Activated naive CD4-positive, alpha-beta T cell treated with anti-CD3 and anti-CD28 coated beads, Interleukin-2, amount 10 ng/mL, durations not matched to agents 7 days and 5 days (primary cell): ENCODE results near the gene B4GAT1.

ENCODE experiments used
- CTCF ChIA-PET: fragments of 350-600 bp; sonication (Branson Sonifier 250); formaldehyde crosslinking; loops from one replicate; lab custom pipeline; 2021; ENCODE audit warnings: antibody characterized with exemption; lab: Charles Lee
- DNase-seq: peaks from one replicate; pipeline ENCODE4 v3.0.0-alpha.2; 2020
- H3K27ac Mint-ChIP-seq: one replicate; pipeline ENCODE4 v1.8.0; 2021; ENCODE audit warnings: mild to moderate bottlenecking, moderate library complexity, mixed read lengths
- H3K27me3 Mint-ChIP-seq: one replicate; pipeline ENCODE4 v1.8.0; 2021; ENCODE audit warnings: mild to moderate bottlenecking, mixed read lengths
- H3K36me3 Mint-ChIP-seq: one replicate; pipeline ENCODE4 v1.8.0; 2021; ENCODE audit warnings: mixed read lengths
- H3K4me1 Mint-ChIP-seq: one replicate; pipeline ENCODE4 v1.8.0; 2021; ENCODE audit warnings: mixed read lengths
- H3K4me3 Mint-ChIP-seq: one replicate; pipeline ENCODE4 v1.8.0; 2021; ENCODE audit warnings: mild to moderate bottlenecking, moderate library complexity, mixed read lengths
- H3K9me3 Mint-ChIP-seq: one replicate; pipeline ENCODE4 v1.8.0; 2021; ENCODE audit warnings: mixed read lengths

Gene B4GAT1

GRCh38 chr11:66317723-66318599, 29.5 kb downstream of the B4GAT1 start:
- peak; percentile 85 for DNase-seq
- H3K27ac Mint-ChIP-seq = peak overlapping the region; percentile 98
- peak overlapping the region; percentile 68 for H3K4me3 Mint-ChIP-seq
- peaks cover 77% of the 10 kb centered on the region for H3K4me1 Mint-ChIP-seq
- H3K27me3 Mint-ChIP-seq = peaks cover 9% of the 10 kb centered on the region
- CTCF ChIA-PET = interaction anchor here (0.6 kb wide), 1 partner anchor 103 kb away, joined by 3 read pairs; no protein-coding TSS in a partner anchor
- H3K9me3 Mint-ChIP-seq = peaks cover 10% of the 10 kb centered on the region
- H3K36me3 Mint-ChIP-seq = peaks cover 22% of the 10 kb centered on the region

DNA sequence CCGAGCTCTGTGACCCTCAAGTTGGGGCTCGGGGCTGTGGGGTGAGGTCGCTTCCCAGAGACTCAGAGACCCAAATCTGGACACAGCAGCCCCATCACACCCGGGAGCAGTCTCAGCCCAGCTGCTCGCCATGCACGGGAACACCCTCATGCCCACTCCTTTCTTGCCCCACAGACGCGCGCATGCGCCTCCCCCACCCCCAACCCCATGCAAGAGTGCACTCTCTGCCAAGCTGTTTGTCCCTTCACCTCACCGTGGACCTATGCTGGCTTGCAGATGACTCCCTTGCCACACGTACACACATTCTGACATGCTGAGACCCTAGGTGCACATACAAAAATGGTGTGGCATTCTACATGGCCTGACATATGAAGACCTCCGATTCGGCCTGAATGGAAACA, 30.1 kb downstream of the B4GAT1 start:
- Mint-ChIP-seq H3K36me3 (peaks cover 22% of the 10 kb centered on the region), H3K27me3 (peaks cover 9% of the 10 kb centered on the region), H3K4me3 (peak overlapping the region; percentile 68), H3K9me3 (peaks cover 10% of the 10 kb centered on the region), H3K4me1 (peaks cover 75% of the 10 kb centered on the region), H3K27ac (peak overlapping the region; percentile 98)
- DNase-seq = peak; percentile 61
- CTCF ChIA-PET = interaction anchor here (0.9 kb wide), 1 partner anchor 27 kb away, joined by 3 read pairs; the partner anchor contains the start of gene BRMS1

DNA sequence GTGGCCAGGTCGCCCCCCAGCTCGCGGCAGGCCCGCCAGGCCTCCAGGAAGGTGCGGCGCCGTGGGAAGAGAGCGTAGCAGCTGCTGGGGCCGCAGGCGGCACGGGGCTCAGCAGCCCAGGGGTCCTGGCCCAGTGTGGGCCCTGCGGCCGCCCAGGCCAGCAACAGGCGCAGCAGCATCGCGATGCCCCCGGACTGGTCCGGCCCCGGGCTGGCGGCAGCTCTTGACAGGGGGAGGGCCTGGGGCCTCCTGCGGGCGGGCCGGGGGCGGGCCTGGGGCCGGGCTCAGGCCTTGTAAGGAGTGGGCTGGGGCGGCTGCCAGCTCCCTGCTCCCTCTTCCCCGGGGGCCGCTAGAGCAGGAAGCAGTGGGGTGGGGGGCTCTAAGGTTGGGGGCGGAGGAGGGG, 30.6 kb downstream of the B4GAT1 start, which contains the start of gene CD248:
TSS of gene CD248 (minus strand) at position 196 of the 403 bp plus-strand sequence. CDS start at position 179, 17 bp downstream.
- Mint-ChIP-seq H3K27ac (peak within 1 kb of the TSS; percentile 98), H3K9me3 (peaks cover 10% of the 10 kb centered on the region), H3K27me3 (peaks cover 9% of the 10 kb centered on the region), H3K36me3 (peaks cover 22% of the 10 kb centered on the region), H3K4me3 (peak within 1 kb of the TSS; percentile 68), H3K4me1 (peaks cover 74% of the 10 kb centered on the region)
- peak; percentile 46 for DNase-seq
- CTCF ChIA-PET = interaction anchor here (0.9 kb wide), 1 partner anchor 28 kb away, joined by 3 read pairs; the partner anchor contains the start of gene BRMS1

DNA sequence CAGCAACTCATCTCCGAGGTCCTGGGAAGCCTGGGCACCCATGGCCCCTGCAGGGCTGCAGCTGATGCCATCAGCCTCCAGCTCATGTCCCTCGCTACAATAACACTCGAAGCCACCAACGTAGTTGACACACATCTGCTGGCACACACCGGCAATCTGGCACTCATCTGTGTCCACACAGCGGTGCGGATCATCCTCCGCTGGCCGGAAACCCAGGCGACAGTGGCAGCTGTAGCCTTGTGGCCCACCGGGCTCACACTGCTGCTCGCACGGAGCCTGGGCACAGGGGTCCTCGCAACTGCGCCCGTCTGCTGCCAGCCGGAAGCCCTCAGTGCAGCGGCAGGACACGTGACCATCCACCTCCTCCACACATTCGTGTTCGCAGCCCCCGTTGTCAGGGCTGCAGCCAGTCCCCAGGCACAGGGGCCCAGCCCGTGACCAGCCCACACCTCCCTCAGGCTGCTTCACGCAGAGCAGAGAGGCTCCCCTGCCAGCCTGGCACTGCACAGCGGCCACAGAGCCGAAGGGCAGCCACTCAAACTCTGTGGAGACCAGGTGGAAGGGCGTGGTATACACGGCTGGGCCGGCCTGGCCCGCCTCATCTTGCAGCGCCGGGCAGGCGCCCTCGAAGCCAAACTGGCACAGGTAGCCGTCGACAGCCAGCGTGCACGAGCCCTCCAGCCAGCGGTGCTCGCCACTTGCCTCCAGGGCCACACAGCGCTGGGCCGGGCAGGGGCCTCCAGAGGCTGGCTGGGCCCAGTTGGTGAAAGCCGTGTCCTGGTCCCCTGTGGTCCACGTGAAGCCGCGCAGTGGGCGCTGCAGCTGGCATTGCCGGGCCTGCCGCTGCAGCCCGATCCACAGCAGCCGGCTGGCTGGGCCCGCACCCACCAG, 31.3 kb downstream of the B4GAT1 start:
- CTCF ChIA-PET = interaction anchor here (0.8 to 0.9 kb wide), 2 partner anchors 8 to 28 kb away, joined by 3 read pairs; partner anchors contain the start of gene BRMS1
- H3K36me3 Mint-ChIP-seq = peaks cover 22% of the 10 kb centered on the region
- peak overlapping the region; percentile 26 for H3K4me3 Mint-ChIP-seq
- peaks cover 10% of the 10 kb centered on the region for H3K9me3 Mint-ChIP-seq
- peaks cover 9% of the 10 kb centered on the region for H3K27me3 Mint-ChIP-seq
- no peak for DNase-seq
- H3K27ac Mint-ChIP-seq = peak overlapping the region; percentile 64
- peaks cover 75% of the 10 kb centered on the region for H3K4me1 Mint-ChIP-seq

DNA sequence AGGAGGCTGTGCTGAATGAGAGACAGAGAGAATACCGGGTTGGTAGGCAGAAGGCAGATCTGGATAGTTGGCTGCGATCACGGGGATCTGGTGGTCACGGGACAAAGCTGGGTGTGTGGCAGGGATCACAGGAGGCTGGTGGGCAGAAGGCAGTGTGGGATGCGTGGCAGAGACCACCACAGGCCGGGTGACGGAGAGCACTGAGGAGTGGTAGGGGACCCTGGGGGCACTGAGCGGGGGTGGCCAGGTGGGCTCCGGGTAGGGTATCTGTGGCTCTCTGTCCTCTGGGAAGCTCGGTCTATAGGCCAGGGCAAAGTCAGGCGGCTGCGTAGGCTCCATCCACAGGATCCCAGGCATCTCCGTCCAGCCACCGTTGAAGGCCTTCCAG, 31.9 kb downstream of the B4GAT1 start:
- CTCF ChIA-PET = interaction anchor here (0.8 kb wide), 1 partner anchor 9 kb away, joined by 3 read pairs; no protein-coding TSS in a partner anchor
- H3K4me1 Mint-ChIP-seq = peaks cover 73% of the 10 kb centered on the region
- peak overlapping the region; percentile 74 for H3K27ac Mint-ChIP-seq
- H3K36me3 Mint-ChIP-seq = peaks cover 21% of the 10 kb centered on the region
- H3K27me3 Mint-ChIP-seq = peaks cover 9% of the 10 kb centered on the region
- H3K9me3 Mint-ChIP-seq = peaks cover 10% of the 10 kb centered on the region
- H3K4me3 Mint-ChIP-seq = peak overlapping the region; percentile 45
- no peak for DNase-seq

GRCh38 chr11:66314561-66315497, 32.6 kb downstream of the B4GAT1 start:
- Mint-ChIP-seq H3K4me1 (peaks cover 67% of the 10 kb centered on the region), H3K36me3 (peaks cover 15% of the 10 kb centered on the region), H3K27me3 (peaks cover 12% of the 10 kb centered on the region), H3K9me3 (peaks cover 4% of the 10 kb centered on the region), H3K4me3 (peak overlapping the region; percentile 85), H3K27ac (peak overlapping the region; percentile 100)
- DNase-seq = no peak
- CTCF ChIA-PET = interaction anchor here (0.8 kb wide), 1 partner anchor 9 kb away, joined by 3 read pairs; no protein-coding TSS in a partner anchor

- Mint-ChIP-seq H3K4me1 (peaks cover 60% of the 10 kb centered on the region), H3K27ac (peak overlapping the region; percentile 100), H3K4me3 (peak overlapping the region; percentile 85), H3K36me3 (peaks cover 11% of the 10 kb centered on the region), H3K27me3 (peaks cover 15% of the 10 kb centered on the region), H3K9me3 (peaks cover 1% of the 10 kb centered on the region)
- DNase-seq = no peak
- CTCF ChIA-PET = interaction anchor here (6.6 kb wide), 1 partner anchor 74 kb away, joined by 80 read pairs; no protein-coding TSS in a partner anchor
Measured at GRCh38 chr11:66314186-66314501, 33.3 kb downstream of the B4GAT1 start.

GRCh38 chr11:66313321-66314185, 33.9 kb downstream of the B4GAT1 start:
- H3K27me3 Mint-ChIP-seq = peaks cover 19% of the 10 kb centered on the region
- H3K4me3 Mint-ChIP-seq = peak overlapping the region; percentile 85
- H3K4me1 Mint-ChIP-seq = peaks cover 54% of the 10 kb centered on the region
- no peaks in the 10 kb centered on the region for H3K9me3 Mint-ChIP-seq
- peaks cover 6% of the 10 kb centered on the region for H3K36me3 Mint-ChIP-seq
- peak overlapping the region; percentile 100 for H3K27ac Mint-ChIP-seq
- DNase-seq = no peak
- CTCF ChIA-PET = interaction anchor here (1.1 to 6.6 kb wide), 6 partner anchors 13 to 74 kb away, joined by 9 to 80 read pairs (median 28); partner anchors contain the start of genes B4GAT1, BRMS1 and RIN1

DNA sequence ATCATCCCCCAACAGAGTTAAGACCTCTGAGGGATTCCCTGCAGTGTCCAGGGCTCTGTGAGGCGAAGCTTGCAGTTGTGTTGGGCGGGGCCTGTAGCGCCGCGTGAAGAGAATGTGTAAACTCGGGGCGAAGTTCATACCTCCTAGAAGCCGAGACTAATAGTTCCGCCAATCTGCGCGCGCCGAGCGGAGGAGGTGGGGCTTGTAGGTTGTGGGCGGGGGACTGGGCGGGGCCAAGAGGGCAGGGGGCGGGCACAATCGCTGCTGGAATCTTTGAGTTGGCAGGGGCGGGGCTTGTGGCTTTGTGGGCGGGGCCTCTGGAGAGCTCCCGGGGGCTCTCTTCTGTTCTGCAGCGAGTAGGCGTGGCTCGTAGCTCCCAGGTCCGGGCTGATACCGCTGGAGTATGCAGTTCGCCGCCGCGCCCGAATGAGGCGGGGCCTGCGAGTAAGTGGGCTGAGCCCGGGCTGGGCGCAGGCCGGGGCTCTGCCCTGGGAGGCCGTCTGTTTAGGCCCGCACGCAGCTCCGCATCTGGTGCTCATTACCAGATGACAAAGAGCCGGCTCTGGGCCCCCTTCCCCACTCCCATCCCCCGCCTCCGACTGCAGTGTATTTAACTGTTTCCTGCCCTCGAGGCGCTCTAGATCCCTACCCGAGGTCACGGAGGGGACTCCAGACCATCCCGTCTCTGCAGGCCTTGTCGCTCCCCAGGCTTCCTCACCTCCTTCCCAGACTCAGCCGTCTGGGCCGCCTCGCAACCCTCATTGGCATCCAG, 34.7 kb downstream of the B4GAT1 start:
- no peaks in the 10 kb centered on the region for H3K9me3 Mint-ChIP-seq
- CTCF ChIA-PET = interaction anchor here (0.9 to 6.6 kb wide), 15 partner anchors 9 to 109 kb away, joined by 3 to 80 read pairs (median 9); partner anchors contain the start of genes B4GAT1, BRMS1, NPAS4 and RIN1

DNA sequence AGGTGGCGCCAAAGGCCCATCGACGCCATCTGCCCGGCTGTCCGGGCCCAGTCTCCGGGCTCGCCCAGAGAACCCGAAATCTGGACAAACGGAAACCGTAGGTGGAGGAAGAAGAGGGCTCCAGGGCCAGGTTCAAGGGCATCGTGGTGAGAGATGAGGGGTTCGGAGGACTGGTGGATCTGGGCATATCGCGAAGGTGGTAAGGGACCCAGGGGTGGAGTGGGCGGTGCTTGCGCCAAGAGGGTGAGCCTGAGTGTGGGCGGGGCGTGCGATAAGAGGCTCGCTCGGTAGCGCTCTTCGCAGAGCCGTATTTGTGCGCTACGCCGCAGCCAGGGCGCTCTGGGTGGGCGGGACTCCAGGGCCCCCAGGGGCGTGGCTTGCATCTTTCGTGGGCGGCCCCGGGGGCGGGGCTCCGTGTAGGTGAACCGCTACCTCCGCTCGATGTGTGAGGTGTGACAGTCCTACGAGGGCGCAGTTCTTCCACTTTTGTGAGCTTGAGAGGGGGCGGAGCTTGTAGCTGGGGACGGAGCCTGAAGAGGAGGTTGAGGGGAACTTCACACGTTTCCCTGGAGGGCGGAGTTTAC, 35.4 kb downstream of the B4GAT1 start:
- CTCF ChIA-PET = interaction anchor here (0.7 to 6.6 kb wide), 29 partner anchors 10 to 109 kb away, joined by 3 to 80 read pairs (median 4); partner anchors contain the start of genes B4GAT1, BRMS1, NPAS4 and RIN1
- H3K27me3 Mint-ChIP-seq = peaks cover 24% of the 10 kb centered on the region
- H3K4me1 Mint-ChIP-seq = peaks cover 39% of the 10 kb centered on the region
- peak overlapping the region; percentile 85 for H3K4me3 Mint-ChIP-seq
- peak overlapping the region; percentile 100 for H3K27ac Mint-ChIP-seq
- peaks cover 4% of the 10 kb centered on the region for H3K36me3 Mint-ChIP-seq
- DNase-seq = peak; percentile 98
- no peaks in the 10 kb centered on the region for H3K9me3 Mint-ChIP-seq

More for the DNA sequence above, 34.7 kb downstream of the B4GAT1 start:
- H3K27ac Mint-ChIP-seq = peak overlapping the region; percentile 100
- DNase-seq = peak; percentile 100
- H3K4me3 Mint-ChIP-seq = peak overlapping the region; percentile 85
- peaks cover 4% of the 10 kb centered on the region for H3K36me3 Mint-ChIP-seq
- H3K4me1 Mint-ChIP-seq = peaks cover 46% of the 10 kb centered on the region
- H3K27me3 Mint-ChIP-seq = peaks cover 19% of the 10 kb centered on the region

- CTCF ChIA-PET = interaction anchor here (0.7 to 6.6 kb wide), 26 partner anchors 10 to 110 kb away, joined by 3 to 80 read pairs (median 4); partner anchors contain the start of genes B4GAT1, BRMS1, NPAS4 and RIN1
- peaks cover 4% of the 10 kb centered on the region for H3K36me3 Mint-ChIP-seq
- peaks cover 24% of the 10 kb centered on the region for H3K27me3 Mint-ChIP-seq
- H3K27ac Mint-ChIP-seq = peak overlapping the region; percentile 100
- peaks cover 38% of the 10 kb centered on the region for H3K4me1 Mint-ChIP-seq
- H3K9me3 Mint-ChIP-seq = no peaks in the 10 kb centered on the region
- peak overlapping the region; percentile 85 for H3K4me3 Mint-ChIP-seq
- no peak for DNase-seq
Measured at GRCh38 chr11:66311470-66311964, 35.9 kb downstream of the B4GAT1 start.
